ENCODE measurements around the gene LEPROT. TPM values are rescaled to one million over a fixed set of nuclear protein-coding genes. Genes with fewer than 3 reads are reported as not detected.
"Not testable (repeated sequence)": the region's sequence is repeated elsewhere in the genome, so short reads cannot be mapped to it uniquely, and the experiment has no call there.

LEPROT gene
- total and polyA plus RNA-seq, 7 donors = 14.9 to 34.5 (median 22.9) TPM

DNA sequence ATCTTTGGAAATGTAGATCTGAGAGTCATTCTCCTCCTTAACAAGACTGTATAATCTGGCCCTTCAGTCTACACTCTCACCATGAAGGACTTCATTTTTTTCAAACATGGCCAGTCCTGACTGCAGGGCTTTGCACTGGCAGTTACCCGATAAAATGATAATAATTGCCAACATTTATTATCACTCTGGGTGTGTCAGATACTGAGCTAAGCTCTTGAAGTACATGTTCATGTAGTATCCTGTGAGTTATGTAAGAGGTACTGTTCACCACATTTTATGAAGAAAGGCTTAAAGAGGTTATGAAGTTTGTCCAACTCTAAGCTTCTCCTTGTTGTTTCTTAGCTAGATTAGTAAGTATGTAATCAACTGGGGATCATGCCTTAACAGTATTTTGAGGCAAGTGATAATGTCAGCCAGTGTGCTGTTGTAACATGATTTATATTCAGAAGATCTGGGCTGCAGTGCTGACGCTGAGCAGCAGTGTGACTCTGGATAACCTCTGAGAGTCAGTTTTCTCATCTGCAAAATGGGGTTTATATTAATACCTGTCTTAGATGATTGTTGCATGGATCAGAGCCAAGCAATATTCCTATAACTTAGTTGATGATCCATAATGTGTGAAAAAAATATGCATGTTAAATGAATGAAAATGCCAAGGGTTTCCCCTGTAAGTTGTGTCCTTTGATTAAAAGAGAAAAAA is 42.1 kb upstream of the LEPROT start:
- 75 to 84% (median 82%) methylated on average over 2 of the region's 2 CpGs for WGBS, 3 donors
- Histone ChIP-seq H3K4me3 (no peak overlapping the region), H3K27me3 (ENCODE audit: insufficient read depth in 3 of 3, low read length in 2 of 3) (no peaks in the 10 kb centered on the region), H3K9me3 (no peaks in the 10 kb centered on the region), H3K27ac (no peak overlapping the region), H3K4me1 (no peaks in the 10 kb centered on the region), H3K36me3 (ENCODE audit: insufficient read depth in 1 of 2, low read depth in 1 of 2) (no peaks in the 10 kb centered on the region)
- TF ChIP-seq, protein P1, sequence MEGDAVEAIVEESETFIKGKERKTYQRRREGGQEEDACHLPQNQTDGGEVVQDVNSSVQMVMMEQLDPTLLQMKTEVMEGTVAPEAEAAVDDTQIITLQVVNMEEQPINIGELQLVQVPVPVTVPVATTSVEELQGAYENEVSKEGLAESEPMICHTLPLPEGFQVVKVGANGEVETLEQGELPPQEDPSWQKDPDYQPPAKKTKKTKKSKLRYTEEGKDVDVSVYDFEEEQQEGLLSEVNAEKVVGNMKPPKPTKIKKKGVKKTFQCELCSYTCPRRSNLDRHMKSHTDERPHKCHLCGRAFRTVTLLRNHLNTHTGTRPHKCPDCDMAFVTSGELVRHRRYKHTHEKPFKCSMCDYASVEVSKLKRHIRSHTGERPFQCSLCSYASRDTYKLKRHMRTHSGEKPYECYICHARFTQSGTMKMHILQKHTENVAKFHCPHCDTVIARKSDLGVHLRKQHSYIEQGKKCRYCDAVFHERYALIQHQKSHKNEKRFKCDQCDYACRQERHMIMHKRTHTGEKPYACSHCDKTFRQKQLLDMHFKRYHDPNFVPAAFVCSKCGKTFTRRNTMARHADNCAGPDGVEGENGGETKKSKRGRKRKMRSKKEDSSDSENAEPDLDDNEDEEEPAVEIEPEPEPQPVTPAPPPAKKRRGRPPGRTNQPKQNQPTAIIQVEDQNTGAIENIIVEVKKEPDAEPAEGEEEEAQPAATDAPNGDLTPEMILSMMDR (IDR thresholded peaks at IDR 0.05) = no peak
- ATAC-seq (no peak), DNase-seq (no peak)
- intact Hi-C loops (cut with DNase I) = no loop called here

- ATAC-seq; H3K4me1 ChIP-seq; DNase-seq; H3K27me3 ChIP-seq (ENCODE audit: insufficient read depth in 3 of 3, low read length in 2 of 3); intact Hi-C loops (cut with DNase I); H3K4me3 ChIP-seq; H3K27ac ChIP-seq; H3K9me3 ChIP-seq; H3K36me3 ChIP-seq (ENCODE audit: insufficient read depth in 1 of 2, low read depth in 1 of 2): not testable (repeated sequence)
- WGBS, 3 donors = 88 to 93% (median 88%) methylated on average over 5 of the region's 5 CpGs
These were observed 36.0 kb upstream of the LEPROT start for GRCh38 chr1:65384426-65384825.

- Histone ChIP-seq H3K27me3 (ENCODE audit: insufficient read depth in 3 of 3, low read length in 2 of 3) (no peaks in the 10 kb centered on the region), H3K4me3 (no peak overlapping the region), H3K27ac (no peak overlapping the region), H3K4me1 (no peaks in the 10 kb centered on the region), H3K36me3 (ENCODE audit: insufficient read depth in 1 of 2, low read depth in 1 of 2) (no peaks in the 10 kb centered on the region), H3K9me3 (no peaks in the 10 kb centered on the region)
- intact Hi-C loops (cut with DNase I) = no loop called here
- TF ChIP-seq, protein P1 (IDR thresholded peaks at IDR 0.05) = no peak
- 75 to 89% (median 83%) methylated on average over 3 of the region's 3 CpGs for WGBS, 3 donors
- no peak for DNase-seq
- no peak for ATAC-seq
These were observed 34.0 kb upstream of the LEPROT start for GRCh38 chr1:65386439-65386838.

DNA sequence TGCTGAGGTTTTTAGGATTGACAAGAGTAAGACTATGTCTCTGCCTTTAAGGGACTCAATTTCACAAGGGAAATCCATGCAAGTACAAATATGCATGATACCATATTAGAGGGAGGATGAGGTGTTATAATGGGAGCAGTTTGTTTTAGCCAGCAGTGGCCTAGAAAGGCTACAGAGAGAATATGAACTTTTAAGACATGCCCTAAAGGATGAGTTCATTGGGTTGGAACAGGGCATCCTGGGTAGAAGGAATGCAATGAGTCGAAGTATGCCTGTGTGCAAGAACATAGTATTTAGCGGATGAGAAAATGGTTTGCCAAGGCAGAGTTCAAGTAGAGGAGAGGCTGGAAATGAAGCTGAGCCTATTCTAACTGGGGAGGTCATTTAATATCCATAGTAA is 32.6 kb upstream of the LEPROT start:
- H3K27ac ChIP-seq = no peak overlapping the region
- DNase-seq = no peak
- H3K9me3 ChIP-seq = no peaks in the 10 kb centered on the region
- intact Hi-C loops (cut with DNase I) = no loop called here
- 79 to 89% (median 81%) methylated on average over 2 of the region's 2 CpGs for WGBS, 3 donors
- no peak for ATAC-seq
- no peak overlapping the region for H3K4me3 ChIP-seq
- no peaks in the 10 kb centered on the region for H3K27me3 ChIP-seq (ENCODE audit: insufficient read depth in 3 of 3, low read length in 2 of 3)
- no peaks in the 10 kb centered on the region for H3K4me1 ChIP-seq
- no peaks in the 10 kb centered on the region for H3K36me3 ChIP-seq (ENCODE audit: insufficient read depth in 1 of 2, low read depth in 1 of 2)
- TF ChIP-seq, protein P1 (IDR thresholded peaks at IDR 0.05) = no peak

- no peaks in the 10 kb centered on the region for H3K36me3 ChIP-seq (ENCODE audit: insufficient read depth in 1 of 2, low read depth in 1 of 2)
- no peaks in the 10 kb centered on the region for H3K27me3 ChIP-seq (ENCODE audit: insufficient read depth in 3 of 3, low read length in 2 of 3)
- intact Hi-C loops (cut with DNase I) = no loop called here
- DNase-seq (no peak), ATAC-seq (no peak)
- no peak overlapping the region for H3K4me3 ChIP-seq
- H3K27ac ChIP-seq = no peak overlapping the region
- no peaks in the 10 kb centered on the region for H3K4me1 ChIP-seq
- TF ChIP-seq, protein P1 (IDR thresholded peaks at IDR 0.05) = no peak
- no peaks in the 10 kb centered on the region for H3K9me3 ChIP-seq
- 85 to 87% (median 87%) methylated on average over 3 of the region's 3 CpGs for WGBS, 3 donors
These were observed 31.4 kb upstream of the LEPROT start for GRCh38 chr1:65388908-65389695.

All from psoas muscle (tissue), 8 donors.